HG03558 (cell line): ENCODE results near the gene PPID.
"Not testable (repeated sequence)": the region's sequence is repeated elsewhere in the genome, so short reads cannot be mapped to it uniquely, and the experiment has no call there.

Experiments used
- ATAC-seq: cut with Tn5 transposase; IDR thresholded peaks from one replicate; pipeline ENCODE4 v1.9.1; 2021; ENCODE audit warnings: moderate number of reproducible peaks; ENCODE audit not compliant: unreplicated experiment; ENCODE audit errors: extremely low read depth

The PPID gene

DNA sequence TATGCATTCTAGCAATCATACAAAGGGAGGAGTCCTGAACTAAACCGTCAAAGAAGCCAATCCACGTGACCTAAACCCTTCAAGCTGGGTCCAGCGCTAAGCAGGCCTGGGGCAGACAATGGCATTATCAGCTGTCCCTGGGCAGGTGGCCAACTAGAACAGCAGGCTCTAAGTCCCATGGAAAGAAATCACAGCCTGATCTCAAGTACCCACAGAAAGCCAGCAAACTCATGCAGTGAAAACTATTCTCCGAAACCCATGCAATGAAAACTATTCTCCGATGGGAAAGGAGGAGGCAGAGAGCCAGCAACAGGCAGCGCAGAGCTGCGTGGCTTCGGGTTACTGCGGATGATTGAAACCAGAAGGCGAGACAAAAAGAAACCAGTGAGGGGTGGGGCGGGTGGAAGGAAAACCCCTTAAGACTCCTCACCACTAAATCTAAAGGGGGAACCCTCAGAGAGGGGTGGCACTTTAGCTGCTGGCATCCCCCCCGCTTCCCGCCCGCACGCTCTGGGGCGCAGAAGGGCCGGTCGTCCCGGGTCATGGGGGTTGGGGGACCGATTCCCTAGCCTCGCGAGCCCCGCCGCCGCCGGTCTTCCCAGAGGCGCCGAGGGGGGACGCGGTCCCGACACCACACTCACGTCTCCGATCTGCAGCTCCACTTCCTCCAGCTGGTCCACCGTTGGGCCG, 52.1 kb downstream of the PPID start:
- no peak for ATAC-seq

GRCh38 chr4:158669310-158669709, 53.9 kb downstream of the PPID start:
- no peak for ATAC-seq

- ATAC-seq, result no peak
Measured at GRCh38 chr4:158667651-158668198, 55.5 kb downstream of the PPID start.

DNA sequence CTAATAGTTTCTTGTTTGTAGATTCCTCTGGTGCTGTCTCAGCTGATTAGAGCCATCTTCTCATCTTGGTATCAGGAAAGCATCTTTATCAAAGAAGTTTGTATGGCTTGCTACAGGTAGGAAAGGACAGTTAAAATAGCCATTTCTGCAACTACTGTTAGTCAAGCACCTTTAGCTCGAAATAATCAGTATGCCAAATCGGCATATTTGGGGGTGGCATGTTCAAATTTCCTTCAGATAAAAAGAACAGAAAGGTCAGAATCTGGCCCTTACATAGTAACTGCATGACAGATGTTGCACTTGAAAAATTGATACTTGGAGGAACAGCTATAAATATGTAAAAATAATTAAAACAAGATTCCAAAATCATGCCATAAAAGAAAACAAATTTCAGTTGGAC, 56.3 kb downstream of the PPID start:
- ATAC-seq, result no peak

DNA sequence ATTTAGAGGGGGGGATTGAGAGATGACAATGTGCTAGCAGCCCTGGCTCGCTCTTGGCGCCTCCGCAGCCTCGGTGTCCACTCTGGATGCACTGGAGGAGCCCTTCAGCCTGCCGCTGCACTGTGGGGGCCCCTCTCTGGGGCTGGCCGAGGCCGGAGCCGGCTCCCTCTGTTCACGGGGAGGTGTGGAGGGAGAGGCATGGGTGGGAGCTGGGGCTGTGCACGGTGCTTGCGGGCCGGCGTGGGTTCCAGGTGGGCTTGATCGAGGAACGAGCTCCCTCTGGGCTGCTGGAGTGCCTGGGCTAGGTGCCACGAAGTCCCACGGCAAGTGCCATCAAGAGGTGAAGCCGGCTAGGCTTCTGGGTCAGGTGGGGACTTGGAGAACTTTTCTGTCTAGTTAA, 58.4 kb downstream of the PPID start:
- no peak for ATAC-seq

DNA sequence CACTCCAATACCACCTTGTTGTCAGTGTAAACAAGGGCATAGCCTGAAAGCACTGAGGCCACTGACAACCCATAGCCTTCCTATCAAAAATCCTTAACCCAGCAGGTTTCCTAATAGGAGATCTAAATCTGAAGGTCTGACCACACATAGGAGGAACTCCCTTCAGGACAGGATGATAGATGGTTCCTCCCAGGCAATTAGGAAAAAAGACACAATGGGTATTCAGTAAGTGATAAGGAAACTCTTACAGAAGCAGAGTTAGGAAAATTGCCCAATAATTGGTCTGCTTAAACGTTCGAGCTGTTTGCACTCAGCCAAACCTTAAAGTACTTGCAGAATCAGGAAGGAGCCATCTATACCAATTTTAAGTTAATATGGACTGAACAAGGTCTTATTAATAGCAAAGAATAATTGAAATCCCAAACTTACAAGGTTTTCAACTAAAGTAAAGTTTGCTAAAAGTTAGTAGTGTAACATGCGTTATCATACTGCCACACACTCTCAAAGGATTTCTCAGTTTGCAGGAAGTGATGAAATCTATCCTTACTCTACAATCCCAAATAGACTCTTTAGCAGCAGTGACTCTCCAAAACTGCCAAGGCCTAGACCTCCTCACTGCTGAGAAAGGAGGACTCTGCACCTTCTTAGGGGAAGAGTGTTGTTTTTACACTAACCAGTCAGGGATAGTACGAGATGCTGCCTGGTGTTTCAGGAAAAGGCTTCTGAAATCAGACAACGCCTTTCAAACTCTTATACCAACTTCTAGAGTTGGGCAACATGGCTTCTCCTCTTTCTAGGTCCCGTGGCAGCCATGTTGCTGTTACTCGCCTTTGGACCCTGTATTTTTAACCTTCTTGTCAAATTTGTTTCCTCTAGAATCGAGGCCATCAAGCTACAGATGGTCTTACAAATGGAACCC, 59.2 kb downstream of the PPID start:
- not testable (repeated sequence) for ATAC-seq

- ATAC-seq, result not testable (repeated sequence)
Measured at GRCh38 chr4:158663255-158663654, 59.9 kb downstream of the PPID start.
